GM12873 (cell line): Measurements from ENCODE around the gene SLC6A16.

ENCODE experiments used
- CTCF ChIP-seq: IDR thresholded peaks from 2 replicates; pipeline ENCODE4 v1.5.1; 2012; ENCODE audit warnings: low read depth, mild to moderate bottlenecking, moderate library complexity, low read length, control low read depth; ENCODE audit not compliant: insufficient read depth; ENCODE audit errors: missing control alignments

The SLC6A16 gene

GRCh38 chr19:49349567-49349966 is 24.6 kb upstream of the SLC6A16 start:
- no peak for TF ChIP-seq CTCF

- no peak for TF ChIP-seq CTCF
Observed at GRCh38 chr19:49348305-49349189, 23.6 kb upstream of the SLC6A16 start.

DNA sequence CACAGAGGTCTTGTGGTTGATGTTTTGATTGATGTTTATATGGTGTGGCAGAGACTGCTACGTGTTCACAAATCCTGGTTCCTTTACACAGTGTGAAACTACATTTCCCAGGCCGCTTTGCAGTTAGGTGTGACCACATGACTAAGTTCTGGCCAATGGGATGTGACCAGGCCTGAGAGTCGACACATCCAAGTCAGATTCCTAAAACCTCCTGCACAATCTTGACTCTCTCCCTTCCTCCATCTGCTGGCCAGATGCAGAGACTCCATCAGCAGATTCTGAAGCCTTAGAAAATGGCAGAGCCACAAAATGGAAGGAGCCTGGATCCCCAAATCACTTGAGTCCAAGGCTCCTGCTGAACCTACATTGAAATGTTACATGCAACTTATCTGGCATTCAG is 22.8 kb upstream of the SLC6A16 start:
- no peak for TF ChIP-seq CTCF

DNA sequence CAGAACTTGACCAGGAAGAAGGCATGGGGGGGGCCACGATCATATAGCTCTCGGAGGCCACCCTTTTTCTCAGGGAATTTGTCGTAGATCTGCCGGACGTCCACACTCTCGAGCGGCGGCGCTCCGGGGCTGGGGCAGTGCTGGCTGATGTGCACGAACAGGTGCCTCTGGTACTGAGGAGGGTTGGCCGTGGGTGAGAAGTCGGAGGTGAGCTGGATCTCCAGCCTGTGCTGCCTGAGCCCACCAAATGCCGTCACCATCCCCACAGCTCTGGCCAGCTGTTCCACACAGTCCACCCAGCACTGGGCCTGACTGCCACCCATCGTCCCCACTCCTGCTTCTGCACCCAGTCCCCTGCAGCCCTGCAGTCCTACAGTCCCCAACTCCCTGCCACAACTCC is 22.2 kb upstream of the SLC6A16 start:
- TF ChIP-seq CTCF: no peak

- TF ChIP-seq CTCF: no peak
Observed at GRCh38 chr19:49344505-49345423, 19.8 kb upstream of the SLC6A16 start.

- TF ChIP-seq CTCF: no peak
Observed at GRCh38 chr19:49343123-49343522, 18.1 kb upstream of the SLC6A16 start.

GRCh38 chr19:49342291-49342721 is 17.3 kb upstream of the SLC6A16 start:
- TF ChIP-seq CTCF: no peak
